Loucy (cell line): ENCODE measurements around the gene THEM4.
A peak's percentile ranks its signal among the peaks of the same experiment; 100 is the strongest.

Source experiments
- H2AFZ ChIP-seq: fragments of 200-600 bp; sonication (generic); 2 replicates; pipeline ENCODE4 v1.6.0; 2016; ENCODE audit warnings: antibody characterized with exemption, mild to moderate bottlenecking, low read length, moderate library complexity
- H3F3A ChIP-seq: fragments of 200-600 bp; 2 replicates; pipeline ENCODE4 v1.6.0; 2016; ENCODE audit warnings: antibody characterized with exemption, low read depth, mild to moderate bottlenecking
- H3K27me3 ChIP-seq: fragments of 200-600 bp; sonication (generic); 2 replicates; pipeline ENCODE4 v1.6.1; 2014; ENCODE audit warnings: low read length, mild to moderate bottlenecking; ENCODE audit not compliant: insufficient read depth, poor library complexity, severe bottlenecking
- H3K36me3 ChIP-seq: fragments of 200-600 bp; sonication (generic); 2 replicates; pipeline ENCODE4 v1.6.1; 2016; ENCODE audit warnings: low read length; ENCODE audit not compliant: insufficient read depth
- H3K4me1 ChIP-seq: fragments of 200-600 bp; sonication (generic); 2 replicates; pipeline ENCODE4 v1.5.1; 2014; ENCODE audit warnings: low read length, mild to moderate bottlenecking; ENCODE audit not compliant: insufficient read depth, poor library complexity, severe bottlenecking
- H3K4me2 ChIP-seq: fragments of 200-600 bp; sonication (generic); 2 replicates; pipeline ENCODE4 v1.6.0; 2014; ENCODE audit warnings: antibody characterized with exemption, low read length, low read depth, mild to moderate bottlenecking; ENCODE audit not compliant: poor library complexity, severe bottlenecking
- H3K4me3 ChIP-seq: fragments of 200-600 bp; sonication (generic); 2 replicates; pipeline ENCODE4 v1.5.1; 2014; ENCODE audit warnings: low read length, mild to moderate bottlenecking, mixed read lengths; ENCODE audit not compliant: poor library complexity, severe bottlenecking
- H3K79me2 ChIP-seq: fragments of 200-600 bp; sonication (generic); 2 replicates; pipeline ENCODE4 v1.6.1; 2014; ENCODE audit warnings: low read length; ENCODE audit not compliant: insufficient read depth
- H3K9ac ChIP-seq: fragments of 200-600 bp; sonication (generic); 2 replicates; pipeline ENCODE4 v1.6.0; 2014; ENCODE audit warnings: mild to moderate bottlenecking, low read depth, low read length, moderate library complexity; ENCODE audit not compliant: poor library complexity, severe bottlenecking
- H3K9me2 ChIP-seq: fragments of 200-600 bp; sonication (generic); replicated peaks from 2 replicates; pipeline ENCODE4 v1.6.1; 2016; ENCODE audit warnings: low read depth, low read length, mixed read lengths
- H3K9me3 ChIP-seq: fragments of 200-600 bp; sonication (generic); 2 replicates; pipeline ENCODE4 v1.6.1; 2014; ENCODE audit warnings: mild to moderate bottlenecking, antibody characterized with exemption, low read length, low read depth; ENCODE audit not compliant: insufficient read depth
- H4K20me1 ChIP-seq: fragments of 200-600 bp; sonication (generic); 2 replicates; pipeline ENCODE4 v1.6.0; 2014; ENCODE audit warnings: antibody characterized with exemption, low read length, mild to moderate bottlenecking; ENCODE audit not compliant: insufficient read depth, poor library complexity, severe bottlenecking
- EZH2phosphoT487 ChIP-seq: fragments of 200-600 bp; IDR thresholded peaks from 2 replicates; pipeline ENCODE4 v1.6.1; 2018; ENCODE audit warnings: antibody characterized with exemption, mild to moderate bottlenecking, moderate library complexity, borderline replicate concordance
- TF ChIP-seq, protein P1 (sequence below): fragments of 200-600 bp; sonication (generic); conservative IDR thresholded peaks from 2 replicates; pipeline ENCODE4 v1.5.1; 2014; ENCODE audit warnings: mild to moderate bottlenecking, antibody characterized with exemption, low read length

The THEM4 gene

DNA sequence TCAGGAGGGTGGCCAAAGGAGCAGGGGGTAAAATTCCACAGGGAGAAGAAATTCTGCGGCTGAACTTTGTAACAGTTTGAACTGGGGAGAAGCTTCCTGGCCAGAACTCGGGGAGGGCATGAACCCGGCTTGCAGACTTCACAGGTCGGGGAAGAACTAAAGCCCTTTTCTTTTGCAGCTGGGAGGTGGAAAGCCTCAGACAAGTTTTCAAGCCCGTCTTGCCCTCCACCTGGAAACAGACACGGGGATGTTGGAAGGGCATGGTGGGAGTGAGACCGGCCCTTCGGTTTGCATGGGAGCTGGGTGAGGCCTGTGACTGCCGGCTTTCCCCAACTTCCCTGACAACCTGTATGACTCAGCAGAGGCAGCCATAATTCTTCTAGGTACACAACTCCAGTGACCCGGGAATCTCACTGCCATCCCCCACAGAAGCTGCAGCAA lies 11.3 kb downstream of the THEM4 start:
- Histone ChIP-seq H3K79me2 (no peaks in the 10 kb centered on the region), H2AFZ (no peak overlapping the region), H3F3A (no peaks in the 10 kb centered on the region), H3K4me1 (peaks cover 13% of the 10 kb centered on the region), H3K4me3 (no peak overlapping the region), H4K20me1 (no peaks in the 10 kb centered on the region), H3K36me3 (no peaks in the 10 kb centered on the region), H3K4me2 (no peak overlapping the region), H3K27me3 (no peaks in the 10 kb centered on the region), H3K9me3 (no peaks in the 10 kb centered on the region; the same call in 1 of the 2 replicates), H3K9me2 (no peaks in the 10 kb centered on the region), H3K9ac (no peak overlapping the region)
- TF ChIP-seq, protein P1, sequence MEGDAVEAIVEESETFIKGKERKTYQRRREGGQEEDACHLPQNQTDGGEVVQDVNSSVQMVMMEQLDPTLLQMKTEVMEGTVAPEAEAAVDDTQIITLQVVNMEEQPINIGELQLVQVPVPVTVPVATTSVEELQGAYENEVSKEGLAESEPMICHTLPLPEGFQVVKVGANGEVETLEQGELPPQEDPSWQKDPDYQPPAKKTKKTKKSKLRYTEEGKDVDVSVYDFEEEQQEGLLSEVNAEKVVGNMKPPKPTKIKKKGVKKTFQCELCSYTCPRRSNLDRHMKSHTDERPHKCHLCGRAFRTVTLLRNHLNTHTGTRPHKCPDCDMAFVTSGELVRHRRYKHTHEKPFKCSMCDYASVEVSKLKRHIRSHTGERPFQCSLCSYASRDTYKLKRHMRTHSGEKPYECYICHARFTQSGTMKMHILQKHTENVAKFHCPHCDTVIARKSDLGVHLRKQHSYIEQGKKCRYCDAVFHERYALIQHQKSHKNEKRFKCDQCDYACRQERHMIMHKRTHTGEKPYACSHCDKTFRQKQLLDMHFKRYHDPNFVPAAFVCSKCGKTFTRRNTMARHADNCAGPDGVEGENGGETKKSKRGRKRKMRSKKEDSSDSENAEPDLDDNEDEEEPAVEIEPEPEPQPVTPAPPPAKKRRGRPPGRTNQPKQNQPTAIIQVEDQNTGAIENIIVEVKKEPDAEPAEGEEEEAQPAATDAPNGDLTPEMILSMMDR, result no peak
- no peak for TF ChIP-seq EZH2phosphoT487

DNA sequence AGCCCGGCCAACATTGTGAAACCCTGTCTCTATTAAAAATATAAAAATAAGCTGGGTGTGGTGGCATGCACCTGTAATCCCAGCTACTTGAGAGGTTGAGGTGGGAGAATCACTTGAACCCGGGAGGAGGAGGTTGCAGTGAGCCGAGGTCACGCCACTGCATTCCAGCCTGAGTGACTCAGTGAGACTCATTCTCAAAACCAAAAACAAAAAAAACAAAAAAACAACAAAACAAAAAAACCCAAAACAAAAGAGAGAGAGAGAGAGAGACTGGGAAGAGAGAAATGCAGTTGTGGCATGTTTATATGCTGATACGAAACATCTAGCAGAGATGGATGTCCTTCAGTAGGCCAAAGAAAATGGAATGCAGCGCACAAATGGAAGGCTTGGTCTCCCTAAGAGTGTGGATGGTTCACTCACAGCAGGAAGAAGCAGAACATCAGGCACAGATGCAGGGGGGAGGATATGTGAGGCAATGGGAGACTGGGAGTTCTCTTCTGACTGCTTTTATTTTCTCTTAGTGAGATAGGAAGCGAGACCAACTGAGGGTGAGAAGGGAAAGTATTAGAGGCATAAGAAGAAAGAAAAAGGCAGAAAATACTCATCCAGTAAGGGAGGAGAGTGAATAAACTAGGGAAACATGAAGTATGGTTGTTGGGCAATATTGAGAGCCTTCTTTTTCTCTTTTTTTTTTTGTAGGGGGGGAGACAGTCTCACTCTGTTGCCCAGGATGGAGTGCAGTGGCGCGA lies 16.0 kb downstream of the THEM4 start:
- H4K20me1 ChIP-seq, result no peaks in the 10 kb centered on the region
- no peaks in the 10 kb centered on the region for H3K27me3 ChIP-seq
- no peak overlapping the region for H3K4me3 ChIP-seq
- 0 out of 2 replicates have a peak overlapping the region, but pooled peaks have one; percentile 8 for H2AFZ ChIP-seq
- H3K79me2 ChIP-seq, result no peaks in the 10 kb centered on the region
- no peak overlapping the region for H3K9ac ChIP-seq
- no peaks in the 10 kb centered on the region for H3F3A ChIP-seq
- H3K36me3 ChIP-seq, result no peaks in the 10 kb centered on the region
- no peak for TF ChIP-seq EZH2phosphoT487
- TF ChIP-seq, protein P1, result no peak
- H3K9me3 ChIP-seq, result no peaks in the 10 kb centered on the region
- H3K4me1 ChIP-seq, result peaks cover 6% of the 10 kb centered on the region
- no peak overlapping the region for H3K4me2 ChIP-seq
- H3K9me2 ChIP-seq, result no peaks in the 10 kb centered on the region

DNA sequence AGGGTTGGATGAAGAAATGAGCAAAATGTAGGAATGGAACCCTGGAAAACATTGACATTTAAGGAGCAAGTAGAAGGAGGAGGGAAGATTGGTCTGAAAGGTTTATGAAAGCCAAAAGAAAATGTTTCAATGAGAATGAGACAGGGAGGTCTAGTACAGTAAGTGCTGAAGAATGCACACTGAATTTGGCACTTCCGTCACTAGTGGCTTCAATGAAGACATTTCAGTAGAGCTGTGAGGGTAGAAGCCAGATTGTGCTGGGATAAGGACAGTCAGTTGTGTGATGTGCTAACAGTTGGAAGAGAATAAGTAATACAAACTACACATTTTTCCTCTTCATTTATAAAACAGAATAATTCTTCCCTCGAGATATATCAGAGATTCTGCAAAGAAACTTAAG lies 17.1 kb downstream of the THEM4 start:
- Histone ChIP-seq H3K4me1 (no peaks in the 10 kb centered on the region), H3F3A (no peaks in the 10 kb centered on the region), H3K4me3 (no peak overlapping the region), H3K9me3 (no peaks in the 10 kb centered on the region), H3K79me2 (no peaks in the 10 kb centered on the region), H3K27me3 (no peaks in the 10 kb centered on the region), H4K20me1 (no peaks in the 10 kb centered on the region), H3K36me3 (no peaks in the 10 kb centered on the region), H2AFZ (no peak overlapping the region), H3K9ac (no peak overlapping the region), H3K9me2 (no peaks in the 10 kb centered on the region), H3K4me2 (no peak overlapping the region)
- no peak for TF ChIP-seq EZH2phosphoT487
- TF ChIP-seq, protein P1, result no peak
